CD14-positive monocyte (primary cell): ENCODE measurements around the gene HNRNPA2B1. TPM values are rescaled to one million over a fixed set of nuclear protein-coding genes. Genes with fewer than 3 reads are reported as not detected.
A peak's percentile ranks its signal among the peaks of the same experiment; 100 is the strongest.
"Not testable (repeated sequence)": the region's sequence is repeated elsewhere in the genome, so short reads cannot be mapped to it uniquely, and the experiment has no call there.

Experiments used
- DNase-seq, 3 donors: peaks; one replicate each; pipeline ENCODE4 v3.0.0-alpha.2; 2011 to 2022
- H2AFZ ChIP-seq: 2 replicates; pipeline ENCODE4 v1.6.0; 2012; ENCODE audit warnings: mild to moderate bottlenecking, low read depth, low read length, inconsistent platforms; ENCODE audit not compliant: insufficient read depth, poor library complexity, severe bottlenecking
- H3K27ac ChIP-seq, 2 donors: 1 replicate in 1 of 2; 2 replicates in 1 of 2; pipeline ENCODE4 v1.5.1; 2012 to 2013; ENCODE audit warnings: low read length in 2 of 2, control low read depth in 1 of 2, inconsistent platforms in 1 of 2, low read depth in 1 of 2, mild to moderate bottlenecking in 1 of 2
- H3K27me3 ChIP-seq, 2 donors: one replicate each; pipeline versions ENCODE4 v1.6.0 to v1.6.1; 2011 to 2013; ENCODE audit warnings: low read length in 2 of 2; ENCODE audit not compliant: control insufficient read depth in 2 of 2, insufficient read depth in 2 of 2
- H3K36me3 ChIP-seq, 2 donors: replicated peaks in 1 of 2; 1 replicate in 1 of 2; 2 replicates in 1 of 2; pipeline versions ENCODE4 v1.5.1 to v1.6.1; 2012 to 2013; ENCODE audit warnings: low read length in 2 of 2, control low read depth in 1 of 2, inconsistent platforms in 1 of 2, mild to moderate bottlenecking in 1 of 2; ENCODE audit not compliant: insufficient read depth in 2 of 2, control insufficient read depth in 1 of 2
- H3K4me1 ChIP-seq, 2 donors: 1 replicate in 1 of 2; 2 replicates in 1 of 2; pipeline versions ENCODE4 v1.5.1 to v1.6.1; 2012 to 2013; ENCODE audit warnings: low read length in 2 of 2, control low read depth in 1 of 2, inconsistent platforms in 1 of 2, mild to moderate bottlenecking in 1 of 2, moderate library complexity in 1 of 2; ENCODE audit not compliant: insufficient read depth in 2 of 2, control insufficient read depth in 1 of 2
- H3K4me2 ChIP-seq: replicated peaks from 2 replicates; pipeline ENCODE3; 2012; ENCODE audit warnings: low read length, moderate library complexity, mild to moderate bottlenecking; ENCODE audit not compliant: poor library complexity, severe bottlenecking; ENCODE audit errors: extremely low read depth
- H3K4me3 ChIP-seq, 3 experiments: fragments of 200-600 bp in 1 of 3; sonication (generic) in 1 of 3; replicated peaks in 1 of 3; 1 replicate in 2 of 3; 2 replicates in 1 of 3; pipeline ENCODE4 v1.5.1; 2011 to 2013; ENCODE audit warnings: low read length in 3 of 3, mild to moderate bottlenecking in 3 of 3, control low read depth in 2 of 3, low read depth in 2 of 3, inconsistent platforms in 1 of 3, moderate library complexity in 1 of 3
- H3K79me2 ChIP-seq: 2 replicates; pipeline ENCODE4 v1.6.0; 2012; ENCODE audit warnings: mild to moderate bottlenecking, control low read depth, inconsistent platforms, low read length, moderate library complexity; ENCODE audit not compliant: insufficient read depth
- H3K9ac ChIP-seq: 2 replicates; pipeline ENCODE4 v1.6.0; 2017; ENCODE audit warnings: low read length, mild to moderate bottlenecking; ENCODE audit not compliant: insufficient read depth, poor library complexity, severe bottlenecking
- H3K9me3 ChIP-seq, 2 donors: replicated peaks in 1 of 2; 1 replicate in 1 of 2; 2 replicates in 1 of 2; pipeline versions ENCODE4 v1.5.1 to v1.6.1; 2012 to 2013; ENCODE audit warnings: low read length in 2 of 2, control low read depth in 1 of 2; ENCODE audit not compliant: control insufficient read depth in 1 of 2, insufficient read depth in 1 of 2
- H4K20me1 ChIP-seq: 2 replicates; pipeline ENCODE4 v1.6.0; 2012; ENCODE audit warnings: mild to moderate bottlenecking, low read length, control low read depth, moderate library complexity; ENCODE audit not compliant: insufficient read depth
- H3K27ac Mint-ChIP-seq, 7 donors: one replicate each; pipeline ENCODE4 v1.8.0; 2020; ENCODE audit warnings: mild to moderate bottlenecking in 7 of 7, mixed read lengths in 7 of 7, moderate library complexity in 6 of 7, inconsistent platforms in 2 of 7
- H3K27me3 Mint-ChIP-seq, 3 donors: one replicate each; pipeline ENCODE4 v1.8.0; 2021 to 2022; ENCODE audit warnings: low read depth in 3 of 3, mild to moderate bottlenecking in 3 of 3, mixed read lengths in 3 of 3, moderate library complexity in 3 of 3, inconsistent platforms in 1 of 3
- H3K36me3 Mint-ChIP-seq, 2 donors: one replicate each; pipeline ENCODE4 v1.8.0; 2020; ENCODE audit warnings: mixed read lengths in 2 of 2, inconsistent platforms in 1 of 2, mild to moderate bottlenecking in 1 of 2
- H3K4me1 Mint-ChIP-seq: one replicate; pipeline ENCODE4 v1.8.0; 2020; ENCODE audit warnings: mild to moderate bottlenecking, mixed read lengths
- H3K4me3 Mint-ChIP-seq, 2 donors: one replicate each; pipeline ENCODE4 v1.8.0; 2020; ENCODE audit warnings: mild to moderate bottlenecking in 2 of 2, mixed read lengths in 2 of 2, moderate library complexity in 1 of 2
- H3K9me3 Mint-ChIP-seq, 7 donors: one replicate each; pipeline ENCODE4 v1.8.0; 2020 to 2022; ENCODE audit warnings: mixed read lengths in 7 of 7, mild to moderate bottlenecking in 6 of 7, moderate library complexity in 6 of 7, inconsistent platforms in 2 of 7
- CTCF ChIP-seq: fragments of 200-600 bp; IDR thresholded peaks from one replicate; pipeline ENCODE4 v1.8.0; 2022; ENCODE audit warnings: antibody characterized with exemption, mild to moderate bottlenecking
- whole genome bisulfite sequencing: methylation state at CpG from one replicate; pipeline ENCODE4 v1.1.5; 2013; ENCODE audit warnings: missing lambda C conversion rate; ENCODE audit not compliant: insufficient coverage; 5-methylcytosine and 5-hydroxymethylcytosine counted together
- intact Hi-C, 2 donors: fragments of 100-400 bp; cut with micrococcal nuclease; formaldehyde crosslinking; loops; one replicate each; pipeline versions ENCODE4 v1.15.0 to v1.15.1; 2023
- polyA plus RNA-seq, 3 donors: library from polyadenylated mRNA; depleted of rRNA in 1 of 3; unstranded in 2 of 3; stranded (reverse) in 1 of 3; fragments of 300-500 nt in 2 of 3; fragments of >200 nt in 1 of 3; fragmentation: Illumina TruSeq in 2 of 3; gene quantifications; 1 replicate in 2 of 3; 2 replicates in 1 of 3; pipeline ENCODE4 v1.2.3, GENCODE V29; 2012 to 2021

HNRNPA2B1 gene
- polyA plus RNA-seq, 3 donors: 249 to 391 (median 269) TPM

- H3K9me3 Mint-ChIP-seq, H3K79me2 ChIP-seq, H4K20me1 ChIP-seq, H3K36me3 Mint-ChIP-seq, H3K27me3 ChIP-seq, H3K36me3 ChIP-seq, H3K9me3 ChIP-seq: not testable (repeated sequence)
- intact Hi-C loops: loop anchor here (2.0 to 5.0 kb wide), 3 partner anchors 46 to 51 kb away; no protein-coding TSS in a partner anchor
- WGBS: 0% methylated on average over 34 of the region's 54 CpGs
- peaks cover 50% of the 10 kb centered on the region for H3K4me1 Mint-ChIP-seq
- peak overlapping the region; percentile 88 to 93 for H3K4me3 Mint-ChIP-seq
- Histone ChIP-seq H2AFZ (peak overlapping the region; percentile 90), H3K4me3 (peak overlapping the region; percentile 28 to 75 (median 65)), H3K4me1 (peaks cover 40 to 58% of the 10 kb centered on the region in 2 donors), H3K4me2 (peak overlapping the region; percentile 91), H3K27ac (peak overlapping the region in 1 of 2 donors; percentile 56), H3K9ac (peak overlapping the region; percentile 10)
- DNase-seq: peak in 1 of 3 donors; percentile 11
- H3K27me3 Mint-ChIP-seq: peaks cover 11 to 22% (median 17%) of the 10 kb centered on the region in 3 donors
- peak overlapping the region in 3 of 7 donors; percentile 73 to 85 (median 74) for H3K27ac Mint-ChIP-seq
Observed at GRCh38 chr7:26152782-26153240, 47.7 kb downstream of the HNRNPA2B1 start.

GRCh38 chr7:26151953-26152781, 48.4 kb downstream of the HNRNPA2B1 start, which contains the start of gene NFE2L3:
Gene NFE2L3, plus strand, starts transcription at chr7:26152198. Its CDS starts 301 bp downstream, at chr7:26152499.
- under 1% methylated on average over 95 of the region's 95 CpGs for WGBS
- peaks cover 4 to 8% of the 10 kb centered on the region in 2 donors for H3K36me3 Mint-ChIP-seq
- H3K9me3 Mint-ChIP-seq: peaks cover 0 to 13% (median 6%) of the 10 kb centered on the region in 7 donors
- Histone ChIP-seq H3K4me1 (peaks cover 40 to 58% of the 10 kb centered on the region in 2 donors), H3K27me3 (peaks cover 4 to 7% of the 10 kb centered on the region in 2 donors), H3K4me3 (peak within 1 kb of the TSS; percentile 28 to 75 (median 65)), H3K27ac (peak within 1 kb of the TSS; percentile 19 to 58), H3K36me3 (no peaks in the 10 kb centered on the region), H3K9me3 (no peaks in the 10 kb centered on the region), H3K4me2 (peak within 1 kb of the TSS; percentile 91), H4K20me1 (no peaks in the 10 kb centered on the region), H3K79me2 (no peaks in the 10 kb centered on the region), H2AFZ (peak within 1 kb of the TSS; percentile 90), H3K9ac (peak within 1 kb of the TSS; percentile 60)
- no peak for TF ChIP-seq CTCF
- H3K4me3 Mint-ChIP-seq: peak within 1 kb of the TSS; percentile 88 to 96
- intact Hi-C loops: loop anchor here (2.0 to 5.0 kb wide), 3 partner anchors 45 to 50 kb away; no protein-coding TSS in a partner anchor
- peak; percentile 83 to 84 (median 84) for DNase-seq
- peaks cover 49% of the 10 kb centered on the region for H3K4me1 Mint-ChIP-seq
- peaks cover 11 to 24% (median 17%) of the 10 kb centered on the region in 3 donors for H3K27me3 Mint-ChIP-seq
- peak within 1 kb of the TSS; percentile 62 to 93 (median 84) for H3K27ac Mint-ChIP-seq
